CD4-positive, alpha-beta T cell treated with Interferon alpha-2 for 1 hour (primary cell): Measurements from ENCODE around the gene ISL2.
A peak's percentile ranks its signal among the peaks of the same experiment; 100 is the strongest.

Experiments
- DNase-seq, 2 donors: peaks; one replicate each; pipeline ENCODE4 v3.0.0-alpha.2; 2020 to 2022

ISL2 gene

GRCh38 chr15:76343313-76343996 is 6.9 kb downstream of the ISL2 start:
- peak in 1 of 2 donors; percentile 13 for DNase-seq

GRCh38 chr15:76344893-76345582 is 8.5 kb downstream of the ISL2 start:
- DNase-seq = no peak

DNA sequence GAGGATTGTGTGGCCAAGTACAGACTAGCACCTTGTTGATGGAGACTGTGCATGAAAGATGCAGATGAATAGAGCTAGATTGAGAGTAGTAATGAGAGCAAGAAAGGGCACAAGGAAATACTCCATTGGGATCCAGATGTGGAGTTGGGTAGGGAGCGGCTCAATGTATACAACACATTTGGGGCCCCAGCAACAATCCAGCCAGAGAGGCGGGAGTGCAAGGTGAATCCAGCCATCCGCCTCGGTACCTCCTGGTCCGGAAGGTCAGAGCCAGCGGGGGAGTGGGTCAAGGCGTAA is 9.0 kb downstream of the ISL2 start:
- no peak for DNase-seq

- DNase-seq = peak in 1 of 2 donors; percentile 13
These were observed 9.5 kb downstream of the ISL2 start for GRCh38 chr15:76345880-76346668.

DNA sequence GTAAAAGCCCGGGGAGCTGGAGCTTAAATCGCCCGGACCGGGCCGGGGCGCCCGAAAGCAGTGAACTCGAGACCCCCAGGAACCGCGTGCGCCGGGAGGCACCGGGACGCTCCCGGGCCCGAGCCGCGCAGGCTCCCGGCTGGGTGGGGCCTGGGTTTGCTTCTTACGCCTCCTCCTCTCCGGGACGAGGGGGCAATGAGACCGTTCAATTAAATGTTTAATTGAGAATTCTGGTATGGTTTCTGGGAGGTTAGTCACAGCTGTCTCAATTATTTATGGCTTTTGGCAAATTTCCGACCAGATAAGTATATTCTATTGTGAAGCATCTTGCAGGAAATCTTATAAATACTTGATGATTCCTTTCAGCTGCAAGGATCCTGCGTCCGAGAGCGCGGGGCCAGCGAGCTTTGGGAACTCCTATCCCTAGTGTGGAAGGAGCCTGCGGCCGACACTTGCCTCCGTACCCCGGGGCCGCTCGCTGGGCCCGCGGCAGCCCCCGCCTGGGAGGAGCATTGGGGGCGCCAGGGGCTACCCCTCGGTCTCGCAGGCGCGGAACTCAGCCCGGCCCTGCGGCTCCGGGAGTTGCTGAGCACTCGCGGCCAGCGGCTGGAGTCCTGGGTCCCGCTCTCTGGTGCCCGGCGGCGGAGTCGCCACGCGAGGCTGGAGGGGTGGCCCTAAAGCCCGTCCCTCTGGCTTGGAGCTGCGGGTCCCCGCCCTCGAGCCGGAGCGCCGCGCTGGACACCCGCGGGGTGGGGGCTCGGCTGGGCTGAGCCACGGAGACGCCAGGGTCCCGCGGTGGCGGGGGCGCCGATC is 10.3 kb downstream of the ISL2 start:
- no peak for DNase-seq

DNA sequence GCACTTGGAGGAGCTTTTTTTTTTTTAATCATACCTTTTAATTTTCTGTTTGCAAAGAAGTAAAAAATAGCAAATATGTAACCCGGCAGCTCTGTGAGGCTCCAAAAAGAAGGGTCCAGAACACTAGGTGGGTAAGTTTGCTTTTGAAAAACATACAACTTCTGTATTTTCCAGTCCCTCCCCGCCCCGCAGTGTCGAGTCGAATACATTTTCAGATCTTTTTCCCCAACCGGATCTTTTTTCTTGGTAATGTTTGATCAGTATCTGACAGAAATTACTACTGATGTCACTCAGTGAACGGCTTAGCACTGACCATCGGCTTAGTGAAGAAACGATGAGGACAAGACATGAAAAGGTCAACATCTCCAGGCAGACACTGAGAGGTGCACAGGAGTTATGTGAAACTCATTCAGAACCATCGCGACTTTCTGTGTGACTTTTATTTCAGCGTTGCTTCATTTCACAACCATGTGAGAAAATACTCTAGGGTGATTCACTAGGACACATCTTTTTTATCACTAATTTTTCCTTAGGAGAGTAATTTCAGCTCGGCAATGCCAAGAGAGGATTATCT is 11.0 kb downstream of the ISL2 start:
- DNase-seq = no peak

GRCh38 chr15:76349301-76350070 is 12.9 kb downstream of the ISL2 start:
- DNase-seq = no peak

DNA sequence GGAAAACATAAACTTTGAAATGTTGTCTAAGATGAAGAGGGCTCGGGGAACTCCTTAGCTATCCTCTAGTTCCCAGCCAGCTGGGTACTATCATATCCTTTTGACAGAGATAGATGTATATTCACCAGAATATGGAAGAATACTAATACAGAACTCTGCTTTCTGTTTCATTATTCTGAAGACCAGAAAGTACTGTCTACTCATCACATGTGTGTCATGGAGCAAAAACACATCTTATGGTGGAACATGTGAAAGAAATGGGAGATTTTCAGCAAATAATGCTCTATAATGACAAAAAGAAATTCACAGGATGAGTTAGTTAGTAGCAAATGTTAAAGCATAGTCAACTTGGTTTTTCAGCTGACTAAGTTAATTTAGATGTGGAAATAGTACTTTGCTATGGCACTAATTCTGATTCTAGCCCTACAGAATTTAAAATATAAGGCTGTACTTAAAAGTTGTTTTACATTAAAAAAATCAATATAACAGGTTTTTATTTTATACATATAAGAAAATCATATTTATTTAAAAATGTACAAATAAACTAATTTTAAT is 16.5 kb downstream of the ISL2 start:
- DNase-seq = no peak

- DNase-seq = no peak
These were observed 17.3 kb downstream of the ISL2 start for GRCh38 chr15:76353903-76354302.

DNA sequence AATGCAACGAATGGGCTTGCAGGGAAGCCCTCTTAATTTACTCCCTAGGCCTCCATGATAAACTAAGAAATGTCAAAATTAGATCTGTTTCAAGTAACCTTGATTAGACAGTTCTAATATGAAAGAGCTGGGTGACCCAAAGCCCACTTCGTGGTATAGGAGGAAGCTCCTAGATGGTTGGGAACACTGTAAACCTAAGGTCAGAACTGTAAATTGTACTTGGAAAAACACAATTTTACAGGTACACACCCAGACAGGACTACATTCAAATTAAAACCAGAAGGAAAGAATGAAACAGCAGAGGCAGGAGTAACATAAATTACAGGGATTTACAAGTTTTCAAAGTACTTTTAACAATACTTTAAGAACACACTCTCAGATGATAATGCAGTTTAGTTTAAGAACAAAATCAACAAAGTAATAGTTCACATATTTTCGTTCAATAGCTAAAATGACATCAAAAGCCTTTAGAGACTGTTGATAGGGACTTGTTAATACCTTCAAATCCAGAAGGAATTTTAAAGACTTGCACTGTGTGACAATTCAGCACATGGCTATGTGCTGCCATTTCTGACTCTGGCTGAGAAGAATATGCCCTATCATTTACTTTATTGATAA is 18.4 kb downstream of the ISL2 start:
- no peak for DNase-seq

DNA sequence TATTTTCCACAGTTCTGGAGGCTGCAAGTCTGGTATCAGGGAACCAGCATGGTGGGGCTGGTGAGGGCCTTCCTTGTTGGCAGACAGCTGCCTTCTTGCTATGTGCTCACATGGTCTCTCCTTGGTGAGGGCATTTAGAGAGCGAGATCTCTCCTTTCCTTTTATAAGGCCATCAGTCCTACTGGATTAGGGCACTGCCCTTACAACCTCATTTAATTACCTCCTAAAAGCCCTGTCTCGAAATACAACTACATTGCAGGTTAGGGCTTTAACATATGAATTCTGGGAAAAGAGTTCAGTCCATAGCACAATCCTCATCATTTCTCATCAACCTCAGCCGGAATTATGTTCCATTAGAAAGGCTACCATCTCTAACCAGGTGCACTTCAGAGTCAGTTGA is 21.9 kb downstream of the ISL2 start:
- DNase-seq = no peak

GRCh38 chr15:76359152-76359551 is 22.6 kb downstream of the ISL2 start:
- DNase-seq = no peak

DNA sequence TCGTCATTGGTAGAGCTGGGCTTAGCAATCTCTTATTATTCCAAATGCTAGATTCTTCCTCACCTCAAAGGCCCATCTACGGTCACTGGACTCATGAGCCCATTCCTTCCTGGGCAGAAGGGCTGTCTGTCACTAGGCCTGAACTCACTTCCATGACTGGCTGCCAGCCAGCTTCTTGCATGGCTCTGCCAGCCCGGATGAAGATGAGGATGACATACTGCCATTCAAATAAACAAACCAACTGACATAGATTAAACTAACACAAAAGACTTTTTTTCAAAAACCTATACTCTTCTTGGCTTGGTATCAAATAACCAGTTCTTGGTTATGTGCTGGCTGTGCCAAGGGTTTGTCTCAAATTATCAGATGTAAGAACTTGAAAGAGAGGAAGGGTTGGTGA is 23.8 kb downstream of the ISL2 start:
- DNase-seq = no peak

GRCh38 chr15:76363251-76363650 is 26.7 kb downstream of the ISL2 start:
- no peak for DNase-seq

- DNase-seq = no peak
These were observed 30.1 kb downstream of the ISL2 start for GRCh38 chr15:76366714-76367113.

DNA sequence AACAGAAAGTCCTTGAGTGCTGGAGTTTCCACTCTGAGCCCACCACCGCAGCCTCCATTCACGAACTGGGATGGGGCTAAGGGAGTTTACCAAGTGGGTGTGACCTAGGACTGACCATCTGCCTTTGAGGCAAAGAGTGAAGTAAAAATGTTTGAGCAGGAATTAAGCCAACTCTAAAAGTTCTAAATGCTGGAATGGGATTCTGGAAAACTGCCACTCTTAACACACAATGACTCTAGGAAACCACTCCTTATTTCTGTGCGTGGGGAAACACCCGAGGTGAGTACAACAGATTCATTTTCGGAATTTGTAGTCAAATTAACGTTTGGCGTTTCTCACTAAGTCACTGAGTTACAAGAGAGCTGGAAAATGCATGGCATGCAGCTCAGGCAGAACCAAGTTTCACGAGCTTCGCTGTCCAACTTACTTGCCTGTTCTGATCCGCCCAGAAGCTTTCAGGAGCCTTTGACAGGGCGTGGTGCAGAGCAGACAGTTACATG is 31.6 kb downstream of the ISL2 start:
- no peak for DNase-seq

- DNase-seq = no peak
These were observed 39.5 kb downstream of the ISL2 start for GRCh38 chr15:76376029-76376428.

GRCh38 chr15:76376816-76377215 is 40.2 kb downstream of the ISL2 start:
- DNase-seq = no peak

- no peak for DNase-seq
These were observed 40.6 kb downstream of the ISL2 start for GRCh38 chr15:76377217-76377616.

DNA sequence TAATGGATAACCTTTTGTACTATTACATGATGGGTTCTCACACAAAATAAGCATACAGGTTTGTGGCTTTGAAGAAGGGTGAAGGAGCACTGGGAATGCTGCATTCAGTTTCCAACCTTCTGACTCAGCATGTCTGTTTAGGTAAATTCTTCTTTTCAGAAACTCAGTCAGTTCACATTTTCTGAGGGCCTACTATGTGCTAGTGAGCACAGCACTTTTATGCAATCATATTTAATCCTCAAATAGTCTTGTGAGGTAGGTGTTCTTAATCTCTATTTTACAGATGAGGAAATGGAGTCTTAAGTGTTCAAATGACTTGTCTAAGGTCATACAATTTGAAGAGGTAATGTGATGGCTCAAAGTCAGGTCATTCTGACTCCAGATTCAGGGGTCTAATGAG is 41.2 kb downstream of the ISL2 start:
- no peak for DNase-seq

DNA sequence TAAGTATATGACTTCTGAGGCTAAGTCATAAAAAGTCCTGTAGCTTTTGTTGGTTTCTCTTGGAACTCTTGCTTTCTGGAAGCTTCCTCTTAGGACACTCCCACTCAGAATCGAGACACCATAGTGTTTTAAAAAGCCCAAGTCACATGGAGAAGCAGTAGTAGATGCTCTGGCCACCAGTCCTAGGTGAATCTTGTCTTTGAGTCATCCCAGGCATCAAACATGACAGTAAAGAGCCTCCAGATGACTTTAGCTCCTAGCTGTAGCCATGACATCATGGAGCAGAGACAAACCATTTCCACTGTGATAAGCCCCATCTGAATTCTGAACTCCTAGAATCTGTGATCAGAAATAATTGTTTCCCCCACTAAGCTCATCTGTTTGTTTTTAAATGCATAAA is 42.1 kb downstream of the ISL2 start:
- DNase-seq = no peak
